ENCODE results near the gene FAM171A1.

Gene FAM171A1

GRCh38 chr10:15227611-15228372 lies 143.3 kb downstream of the FAM171A1 start:
- Histone ChIP-seq H3K27me3 (ENCODE audit: insufficient read depth, low read length) (no peaks in the 10 kb centered on the region), H3K4me3 (ENCODE audit: low read depth, low read length, poor library complexity, severe bottlenecking) (no peak overlapping the region), H3K9ac (ENCODE audit: low read length) (no peak overlapping the region), H4K20me1 (ENCODE audit: insufficient read depth, low read length) (no peaks in the 10 kb centered on the region), H3K4me2 (ENCODE audit: low read length) (no peak overlapping the region), H3K4me1 (ENCODE audit: insufficient read depth, low read length, severe bottlenecking) (no peaks in the 10 kb centered on the region), H3F3A (ENCODE audit: insufficient read depth, low read length) (no peaks in the 10 kb centered on the region), H2AFZ (ENCODE audit: low read length) (no peak overlapping the region), H3K9me3 (ENCODE audit: low read length) (no peaks in the 10 kb centered on the region), H3K9me2 (ENCODE audit: low read depth, low read length) (no peaks in the 10 kb centered on the region), H3K79me2 (ENCODE audit: insufficient read depth, low read length) (no peaks in the 10 kb centered on the region), H3K36me3 (ENCODE audit: insufficient read depth, low read length) (no peaks in the 10 kb centered on the region), H3K27ac (ENCODE audit: low read depth, low read length, poor library complexity, severe bottlenecking) (no peak overlapping the region)
- TF ChIP-seq CTCF (IDR thresholded peaks at IDR 0.05; ENCODE audit: low read length), result no peak
- no peak for TF ChIP-seq EZH2 (IDR thresholded peaks at IDR 0.05; ENCODE audit: borderline replicate concordance, low read length)

- no peak overlapping the region for H3K27ac ChIP-seq (ENCODE audit: low read depth, low read length, poor library complexity, severe bottlenecking)
Observed at GRCh38 chr10:15225511-15225910, 145.6 kb downstream of the FAM171A1 start.

DNA sequence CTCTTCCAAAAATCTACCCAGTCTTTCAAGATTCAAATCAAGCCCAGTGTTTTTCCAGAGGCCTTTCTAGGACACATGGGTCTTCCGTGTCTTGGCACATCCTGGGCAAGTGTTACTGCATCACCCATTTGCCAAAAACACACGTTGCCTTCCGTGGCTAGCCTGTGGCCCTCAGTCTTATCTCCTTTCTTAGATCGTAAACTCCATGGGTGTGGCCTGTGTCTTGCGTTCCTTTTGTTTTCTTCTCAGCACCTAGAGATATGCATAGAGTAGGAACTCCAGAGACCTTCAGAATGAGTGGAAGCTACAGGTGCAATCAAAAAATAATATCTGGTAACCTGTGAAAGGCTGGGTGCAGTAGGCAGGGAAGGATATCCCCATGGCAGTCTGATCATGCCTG lies 146.1 kb downstream of the FAM171A1 start:
- Histone ChIP-seq H3F3A (ENCODE audit: insufficient read depth, low read length) (no peaks in the 10 kb centered on the region), H3K9me3 (ENCODE audit: low read length) (no peaks in the 10 kb centered on the region), H3K9ac (ENCODE audit: low read length) (no peak overlapping the region), H3K9me2 (ENCODE audit: low read depth, low read length) (no peaks in the 10 kb centered on the region), H3K36me3 (ENCODE audit: insufficient read depth, low read length) (no peaks in the 10 kb centered on the region), H2AFZ (ENCODE audit: low read length) (no peak overlapping the region), H3K4me3 (ENCODE audit: low read depth, low read length, poor library complexity, severe bottlenecking) (no peak overlapping the region), H3K79me2 (ENCODE audit: insufficient read depth, low read length) (no peaks in the 10 kb centered on the region), H3K27me3 (ENCODE audit: insufficient read depth, low read length) (no peaks in the 10 kb centered on the region), H3K4me1 (ENCODE audit: insufficient read depth, low read length, severe bottlenecking) (no peaks in the 10 kb centered on the region), H4K20me1 (ENCODE audit: insufficient read depth, low read length) (no peaks in the 10 kb centered on the region), H3K4me2 (ENCODE audit: low read length) (no peak overlapping the region), H3K27ac (ENCODE audit: low read depth, low read length, poor library complexity, severe bottlenecking) (no peak overlapping the region)
- TF ChIP-seq EZH2 (IDR thresholded peaks at IDR 0.05; ENCODE audit: borderline replicate concordance, low read length) (no peak), CTCF (IDR thresholded peaks at IDR 0.05; ENCODE audit: low read length) (no peak)

More at GRCh38 chr10:15225511-15225910, 145.6 kb downstream of the FAM171A1 start:
- Histone ChIP-seq H3K9ac (ENCODE audit: low read length) (no peak overlapping the region), H2AFZ (ENCODE audit: low read length) (no peak overlapping the region), H3K4me1 (ENCODE audit: insufficient read depth, low read length, severe bottlenecking) (no peaks in the 10 kb centered on the region), H3K79me2 (ENCODE audit: insufficient read depth, low read length) (no peaks in the 10 kb centered on the region), H3F3A (ENCODE audit: insufficient read depth, low read length) (no peaks in the 10 kb centered on the region), H3K27me3 (ENCODE audit: insufficient read depth, low read length) (no peaks in the 10 kb centered on the region), H3K4me3 (ENCODE audit: low read depth, low read length, poor library complexity, severe bottlenecking) (no peak overlapping the region), H3K36me3 (ENCODE audit: insufficient read depth, low read length) (no peaks in the 10 kb centered on the region), H3K9me3 (ENCODE audit: low read length) (no peaks in the 10 kb centered on the region), H3K9me2 (ENCODE audit: low read depth, low read length) (no peaks in the 10 kb centered on the region), H3K4me2 (ENCODE audit: low read length) (no peak overlapping the region), H4K20me1 (ENCODE audit: insufficient read depth, low read length) (no peaks in the 10 kb centered on the region)
- TF ChIP-seq CTCF (IDR thresholded peaks at IDR 0.05; ENCODE audit: low read length), result no peak
- no peak for TF ChIP-seq EZH2 (IDR thresholded peaks at IDR 0.05; ENCODE audit: borderline replicate concordance, low read length)

Measured in OCI-LY1 (cell line).